Measurements from ENCODE around the gene KIF18B. TPM values are rescaled to one million over a fixed set of nuclear protein-coding genes. Genes with fewer than 3 reads are reported as not detected.

The KIF18B gene
- total and polyA plus RNA-seq, 2 donors from 2014 or later: 0.44 TPM; not detected in 1

- intact Hi-C loops (cut with DNase I): no loop called here
- no peak for FAIRE-seq
These were observed 39.7 kb downstream of the KIF18B start for GRCh38 chr17:44907729-44908470.

GRCh38 chr17:44906763-44907728, 40.5 kb downstream of the KIF18B start:
- no peaks in the 10 kb centered on the region for H3K36me3 ChIP-seq (ENCODE audit: control insufficient read depth in 2 of 3, insufficient read depth in 3 of 3, low read length in 3 of 3)
- H3K9ac ChIP-seq (ENCODE audit: low read length in 3 of 3): no peak overlapping the region
- DNase-seq (no peak), FAIRE-seq (no peak)
- H3K27ac ChIP-seq (ENCODE audit: low read depth in 2 of 2, low read length in 2 of 2): no peak overlapping the region
- no peaks in the 10 kb centered on the region for H3K9me3 ChIP-seq (ENCODE audit: control insufficient read depth in 2 of 3, insufficient read depth in 1 of 3, low read length in 3 of 3)
- TF ChIP-seq, protein P1, sequence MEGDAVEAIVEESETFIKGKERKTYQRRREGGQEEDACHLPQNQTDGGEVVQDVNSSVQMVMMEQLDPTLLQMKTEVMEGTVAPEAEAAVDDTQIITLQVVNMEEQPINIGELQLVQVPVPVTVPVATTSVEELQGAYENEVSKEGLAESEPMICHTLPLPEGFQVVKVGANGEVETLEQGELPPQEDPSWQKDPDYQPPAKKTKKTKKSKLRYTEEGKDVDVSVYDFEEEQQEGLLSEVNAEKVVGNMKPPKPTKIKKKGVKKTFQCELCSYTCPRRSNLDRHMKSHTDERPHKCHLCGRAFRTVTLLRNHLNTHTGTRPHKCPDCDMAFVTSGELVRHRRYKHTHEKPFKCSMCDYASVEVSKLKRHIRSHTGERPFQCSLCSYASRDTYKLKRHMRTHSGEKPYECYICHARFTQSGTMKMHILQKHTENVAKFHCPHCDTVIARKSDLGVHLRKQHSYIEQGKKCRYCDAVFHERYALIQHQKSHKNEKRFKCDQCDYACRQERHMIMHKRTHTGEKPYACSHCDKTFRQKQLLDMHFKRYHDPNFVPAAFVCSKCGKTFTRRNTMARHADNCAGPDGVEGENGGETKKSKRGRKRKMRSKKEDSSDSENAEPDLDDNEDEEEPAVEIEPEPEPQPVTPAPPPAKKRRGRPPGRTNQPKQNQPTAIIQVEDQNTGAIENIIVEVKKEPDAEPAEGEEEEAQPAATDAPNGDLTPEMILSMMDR (IDR thresholded peaks at IDR 0.05; ENCODE audit: borderline replicate concordance, extremely low read depth, insufficient read depth): no peak
- no peak overlapping the region for H3K4me3 ChIP-seq (ENCODE audit: low read length in 3 of 3)
- intact Hi-C loops (cut with DNase I): no loop called here
- peaks cover 0 to 7% (median 5%) of the 10 kb centered on the region in 3 donors for H3K4me1 ChIP-seq (ENCODE audit: control insufficient read depth in 2 of 3, insufficient read depth in 2 of 3, low read depth in 1 of 3, low read length in 3 of 3)
- H3K27me3 ChIP-seq (ENCODE audit: control insufficient read depth, insufficient read depth, low read length): no peaks in the 10 kb centered on the region

More at GRCh38 chr17:44907729-44908470, 39.7 kb downstream of the KIF18B start:
- TF ChIP-seq, protein P1 (IDR thresholded peaks at IDR 0.05; ENCODE audit: borderline replicate concordance, extremely low read depth, insufficient read depth): no peak
- DNase-seq: no peak
- H3K4me3 ChIP-seq (ENCODE audit: low read length in 3 of 3): no peak overlapping the region
- no peaks in the 10 kb centered on the region for H3K9me3 ChIP-seq (ENCODE audit: control insufficient read depth in 2 of 3, insufficient read depth in 1 of 3, low read length in 3 of 3)
- no peak overlapping the region for H3K27ac ChIP-seq (ENCODE audit: low read depth in 2 of 2, low read length in 2 of 2)
- no peaks in the 10 kb centered on the region for H3K27me3 ChIP-seq (ENCODE audit: control insufficient read depth, insufficient read depth, low read length)
- H3K36me3 ChIP-seq (ENCODE audit: control insufficient read depth in 2 of 3, insufficient read depth in 3 of 3, low read length in 3 of 3): no peaks in the 10 kb centered on the region
- no peak overlapping the region for H3K9ac ChIP-seq (ENCODE audit: low read length in 3 of 3)
- peaks cover 0 to 7% (median 5%) of the 10 kb centered on the region in 3 donors for H3K4me1 ChIP-seq (ENCODE audit: control insufficient read depth in 2 of 3, insufficient read depth in 2 of 3, low read depth in 1 of 3, low read length in 3 of 3)

DNA sequence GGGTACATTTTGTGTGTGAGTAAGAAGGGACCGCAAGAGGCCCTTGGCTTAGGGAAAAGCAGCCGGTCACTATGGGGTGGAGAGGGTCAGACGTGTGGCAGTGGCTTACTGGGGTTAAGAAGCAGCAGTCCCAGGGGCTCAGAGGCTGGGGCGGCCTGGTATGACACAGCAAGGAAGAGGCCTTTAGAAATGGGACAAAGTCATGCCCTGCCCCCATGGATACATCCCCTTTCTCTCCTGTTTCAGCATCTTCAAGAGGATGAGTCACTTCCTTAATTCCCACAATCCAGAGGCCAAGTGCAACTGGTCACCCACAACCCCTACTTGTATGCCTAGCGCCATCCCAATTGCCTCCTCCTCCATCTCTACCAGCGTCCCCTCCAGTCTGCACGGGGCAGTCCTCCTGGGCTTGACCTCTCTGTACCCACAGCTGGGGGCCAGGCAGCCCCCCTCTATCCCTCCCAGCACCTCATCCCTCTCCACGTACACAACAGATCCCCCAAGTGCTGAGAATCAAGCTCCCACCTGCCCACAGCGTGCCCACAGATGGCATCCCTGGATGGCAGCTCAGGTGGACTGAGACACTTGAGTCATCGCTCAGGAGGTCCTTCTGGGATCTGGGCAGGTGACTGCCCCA, 41.4 kb downstream of the KIF18B start:
- no peak overlapping the region for H3K27ac ChIP-seq (ENCODE audit: low read depth in 2 of 2, low read length in 2 of 2)
- H3K27me3 ChIP-seq (ENCODE audit: control insufficient read depth, insufficient read depth, low read length): no peaks in the 10 kb centered on the region
- DNase-seq (no peak), FAIRE-seq (no peak)
- TF ChIP-seq, protein P1 (IDR thresholded peaks at IDR 0.05; ENCODE audit: borderline replicate concordance, extremely low read depth, insufficient read depth): no peak
- H3K4me3 ChIP-seq (ENCODE audit: low read length in 3 of 3): no peak overlapping the region
- H3K9ac ChIP-seq (ENCODE audit: low read length in 3 of 3): no peak overlapping the region
- H3K9me3 ChIP-seq (ENCODE audit: control insufficient read depth in 2 of 3, insufficient read depth in 1 of 3, low read length in 3 of 3): no peaks in the 10 kb centered on the region
- H3K36me3 ChIP-seq (ENCODE audit: control insufficient read depth in 2 of 3, insufficient read depth in 3 of 3, low read length in 3 of 3): peaks cover 0 to 2% (median 0%) of the 10 kb centered on the region in 3 donors
- intact Hi-C loops (cut with DNase I): no loop called here
- peaks cover 0 to 7% (median under 1%) of the 10 kb centered on the region in 3 donors for H3K4me1 ChIP-seq (ENCODE audit: control insufficient read depth in 2 of 3, insufficient read depth in 2 of 3, low read depth in 1 of 3, low read length in 3 of 3)
